GM23248 (cell line): ENCODE data around the gene WDR55. TPM values are rescaled to one million over a fixed set of nuclear protein-coding genes. Genes with fewer than 3 reads are reported as not detected.
A peak's percentile ranks its signal among the peaks of the same experiment; 100 is the strongest.

Source experiments
- DNase-seq: peaks from one replicate; pipeline ENCODE4 v3.0.0-alpha.2; 2015
- H2AFZ ChIP-seq: fragments of 200-600 bp; sonication (generic); 2 replicates; pipeline ENCODE4 v1.6.1; 2016; ENCODE audit warnings: antibody characterized with exemption
- H3F3A ChIP-seq: fragments of 200-600 bp; sonication (generic); 2 replicates; pipeline ENCODE4 v1.6.1; 2016; ENCODE audit warnings: mild to moderate bottlenecking, antibody characterized with exemption, mixed run types; ENCODE audit not compliant: insufficient read depth
- H3K27ac ChIP-seq: fragments of 200-600 bp; sonication (generic); 2 replicates; pipeline ENCODE4 v1.5.1; 2016; ENCODE audit warnings: mild to moderate bottlenecking
- H3K27me3 ChIP-seq: fragments of 200-600 bp; sonication (generic); replicated peaks from 2 replicates; pipeline ENCODE4 v1.6.1; 2016; ENCODE audit warnings: mild to moderate bottlenecking; ENCODE audit not compliant: insufficient read depth
- H3K36me3 ChIP-seq: fragments of 200-600 bp; sonication (generic); 2 replicates; pipeline ENCODE4 v1.6.1; 2016; ENCODE audit warnings: low read depth, mild to moderate bottlenecking
- H3K4me1 ChIP-seq: fragments of 200-600 bp; sonication (generic); 2 replicates; pipeline ENCODE4 v1.6.1; 2016; ENCODE audit warnings: mild to moderate bottlenecking; ENCODE audit not compliant: insufficient read depth
- H3K4me2 ChIP-seq: fragments of 200-600 bp; sonication (generic); one replicate; pipeline ENCODE4 v1.6.1; 2016; ENCODE audit warnings: mild to moderate bottlenecking; ENCODE audit not compliant: unreplicated experiment
- H3K4me3 ChIP-seq: fragments of 200-600 bp; sonication (generic); 2 replicates; pipeline ENCODE4 v1.5.1; 2016; ENCODE audit warnings: mild to moderate bottlenecking
- H3K79me2 ChIP-seq: fragments of 200-600 bp; sonication (generic); 2 replicates; pipeline ENCODE4 v1.6.1; 2016; ENCODE audit warnings: mild to moderate bottlenecking; ENCODE audit not compliant: insufficient read depth
- H3K9ac ChIP-seq: fragments of 200-600 bp; sonication (generic); 2 replicates; pipeline ENCODE4 v1.6.1; 2016; ENCODE audit warnings: mild to moderate bottlenecking
- H3K9me2 ChIP-seq: fragments of 200-600 bp; sonication (generic); 2 replicates; pipeline ENCODE4 v1.6.1; 2016; ENCODE audit warnings: mixed run types, mild to moderate bottlenecking, moderate library complexity; ENCODE audit not compliant: insufficient read depth
- H3K9me3 ChIP-seq: fragments of 200-600 bp; sonication (generic); one replicate; pipeline ENCODE4 v1.6.1; 2017; ENCODE audit warnings: low read depth
- H4K20me1 ChIP-seq: fragments of 200-600 bp; sonication (generic); 2 replicates; pipeline ENCODE4 v1.6.0; 2016; ENCODE audit not compliant: insufficient read depth
- EZH2 ChIP-seq: fragments of 200-600 bp; sonication (generic); IDR thresholded peaks from 2 replicates; pipeline ENCODE4 v1.6.1; 2018; ENCODE audit warnings: antibody characterized with exemption, mild to moderate bottlenecking; ENCODE audit not compliant: insufficient read depth, poor library complexity, severe bottlenecking
- EZH2phosphoT487 ChIP-seq: fragments of 200-600 bp; sonication (generic); IDR thresholded peaks from 2 replicates; pipeline ENCODE4 v1.6.1; 2018; ENCODE audit warnings: antibody characterized with exemption, moderate library complexity, mild to moderate bottlenecking, low read depth; ENCODE audit not compliant: insufficient read depth
- WGBS, 2 experiments: methylation state at CpG; one replicate each; pipeline ENCODE4 v1.1.6; 2015 to 2017; ENCODE audit warnings: low lambda C conversion rate in 2 of 2, low coverage in 1 of 2; ENCODE audit errors: missing lambda C conversion rate in 2 of 2; 5-methylcytosine and 5-hydroxymethylcytosine counted together
- in situ Hi-C: fragments of 300-500 bp; cut with MboI; formaldehyde crosslinking; loops from 2 replicates; pipeline ENCODE4 v1.15.0; 2020
- polyA plus RNA-seq: library from polyadenylated mRNA; unstranded; fragments of >200 nt; fragmentation: Nextera tagmentation; extraction: Ambion mirVana; gene quantifications from 2 replicates; pipeline ENCODE4 v1.2.1, GENCODE V29; 2016
- total RNA-seq: library from RNA; depleted of rRNA; stranded (reverse); fragments of >200 nt; shearing (Covaris generic); gene quantifications from 2 replicates; pipeline ENCODE4 v1.2.3, GENCODE V29; 2014

The WDR55 gene
- total and polyA plus RNA-seq, 2 experiments from 2014 or later, result 17.7 to 19.6 TPM

DNA sequence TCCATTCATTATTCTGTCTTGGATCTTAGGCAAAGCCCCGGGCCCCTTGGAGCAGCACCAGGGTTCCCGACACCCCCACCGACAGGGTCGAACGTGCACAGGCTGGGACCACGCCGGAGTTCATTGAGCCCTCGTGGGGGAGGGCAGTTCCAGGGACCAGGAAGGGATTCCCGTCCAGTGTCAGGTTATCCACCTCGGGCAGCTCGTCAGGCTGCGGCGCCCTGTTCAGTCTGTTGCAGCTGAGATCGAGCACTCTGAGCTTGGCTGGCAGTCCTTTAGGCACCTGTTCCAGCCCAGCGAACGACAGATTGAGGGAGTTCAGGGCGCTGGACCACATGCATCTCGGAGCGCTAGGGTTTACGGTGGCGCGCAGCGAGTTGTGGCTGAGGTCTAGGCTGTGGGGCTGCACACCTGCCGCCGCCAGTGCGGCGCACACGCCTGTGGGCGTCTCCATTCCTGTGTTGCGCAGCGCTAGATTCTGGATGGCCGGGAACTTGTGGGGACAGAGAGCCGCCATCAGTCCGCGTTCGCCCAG lies 32.8 kb upstream of the WDR55 start:
- Histone ChIP-seq H3K9me2 (no peaks in the 10 kb centered on the region), H3K79me2 (no peaks in the 10 kb centered on the region), H3F3A (peaks cover 18% of the 10 kb centered on the region; the same call in 1 of the 2 replicates), H3K9ac (peak overlapping the region; percentile 58; the same call in 1 of the 2 replicates), H3K9me3 (no peaks in the 10 kb centered on the region), H3K27ac (no peak overlapping the region), H3K4me3 (peak overlapping the region; percentile 69), H3K27me3 (no peaks in the 10 kb centered on the region), H2AFZ (peak overlapping the region; percentile 87), H4K20me1 (no peaks in the 10 kb centered on the region), H3K36me3 (no peaks in the 10 kb centered on the region), H3K4me1 (peaks cover 12% of the 10 kb centered on the region), H3K4me2 (peak overlapping the region; percentile 89)
- no peak for DNase-seq
- 24 to 26% methylated on average over 35 to 36 of the region's 36 CpGs for WGBS, 2 experiments
- TF ChIP-seq EZH2phosphoT487 (no peak), EZH2 (no peak)
- in situ Hi-C loops, result no loop called here

DNA sequence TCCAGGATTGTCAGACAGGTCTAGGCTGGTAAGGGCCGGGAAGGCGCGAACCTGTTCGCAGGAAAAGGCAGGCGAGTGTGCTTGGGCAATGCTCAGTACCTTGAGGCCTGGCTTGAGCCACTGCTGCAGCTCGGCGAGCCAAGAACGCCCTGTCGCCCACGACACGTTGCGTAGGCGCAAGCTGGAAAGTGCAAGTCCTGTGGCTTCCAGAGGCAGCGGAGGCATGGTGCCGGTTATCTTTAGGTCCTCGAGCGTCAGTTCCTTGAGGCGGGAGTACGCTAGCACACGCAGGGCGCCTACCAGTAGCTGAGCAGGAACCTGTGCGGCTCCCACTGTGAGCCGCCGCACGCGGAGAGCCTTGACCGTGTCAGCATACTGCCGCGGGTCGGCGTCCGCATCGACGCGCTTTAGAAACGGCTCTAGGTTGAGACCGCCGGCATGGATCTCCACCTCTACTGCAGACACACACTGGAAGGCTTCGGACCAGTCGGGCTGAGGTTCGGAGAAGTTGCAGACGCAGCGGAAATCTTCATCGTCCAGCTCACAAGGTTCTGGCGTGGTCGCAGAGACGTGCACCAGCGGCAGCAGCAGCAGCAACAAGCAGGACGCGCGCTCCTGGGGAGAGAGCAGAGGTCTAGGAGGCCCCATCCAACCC lies 32.2 kb upstream of the WDR55 start:
- Histone ChIP-seq H3K79me2 (no peaks in the 10 kb centered on the region), H3K27ac (peak overlapping the region; percentile 22; the same call in 1 of the 2 replicates), H3K4me2 (peak overlapping the region; percentile 89), H2AFZ (peak overlapping the region; percentile 87), H3K4me3 (peak overlapping the region; percentile 69), H3F3A (peaks cover 18% of the 10 kb centered on the region; the same call in 1 of the 2 replicates), H3K36me3 (no peaks in the 10 kb centered on the region), H3K9me2 (no peaks in the 10 kb centered on the region), H3K9ac (peak overlapping the region; percentile 58), H3K4me1 (peaks cover 12% of the 10 kb centered on the region), H3K9me3 (no peaks in the 10 kb centered on the region), H3K27me3 (no peaks in the 10 kb centered on the region), H4K20me1 (no peaks in the 10 kb centered on the region)
- WGBS, 2 experiments, result 1 to 2% methylated on average over 48 to 49 of the region's 51 CpGs
- no peak for TF ChIP-seq EZH2
- no peak for TF ChIP-seq EZH2phosphoT487
- in situ Hi-C loops, result no loop called here
- peak; percentile 73 for DNase-seq

DNA sequence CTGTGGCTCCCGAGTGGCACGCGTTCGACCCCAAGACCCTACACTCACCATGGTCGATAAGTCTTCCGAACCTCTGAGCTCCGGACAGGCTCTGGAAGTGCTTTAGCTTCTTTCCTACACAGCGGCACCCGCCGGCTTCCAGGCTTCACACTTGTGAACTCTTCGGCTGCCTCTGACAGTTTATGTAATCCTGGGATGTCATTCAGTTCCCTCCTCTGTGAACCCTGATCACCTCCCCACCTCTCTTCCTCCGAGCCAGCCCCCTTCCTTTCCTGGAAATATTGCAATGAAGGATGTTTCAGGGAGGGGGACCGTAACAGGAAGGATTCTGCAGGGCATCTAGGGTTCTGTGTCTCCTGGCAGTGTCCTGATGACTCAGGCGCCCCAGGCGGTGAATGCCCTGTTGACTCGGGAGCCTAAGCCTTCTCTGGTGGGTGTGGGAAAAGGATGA lies 31.7 kb upstream of the WDR55 start, which contains the start of gene CD14:
TSS of gene CD14 (minus strand) at position 155 of the 451 bp plus-strand sequence. CDS start at position 51, 104 bp downstream.
- Histone ChIP-seq H3K4me3 (peak within 1 kb of the TSS; percentile 69), H3K36me3 (no peaks in the 10 kb centered on the region), H3K27ac (peak within 1 kb of the TSS; percentile 22; the same call in 1 of the 2 replicates), H3K9me2 (no peaks in the 10 kb centered on the region), H3K4me2 (peak within 1 kb of the TSS; percentile 89), H3K4me1 (peaks cover 12% of the 10 kb centered on the region), H3F3A (peaks cover 18% of the 10 kb centered on the region; the same call in 1 of the 2 replicates), H3K9me3 (no peaks in the 10 kb centered on the region), H4K20me1 (no peaks in the 10 kb centered on the region), H3K79me2 (no peaks in the 10 kb centered on the region), H3K27me3 (no peaks in the 10 kb centered on the region), H2AFZ (peak within 1 kb of the TSS; percentile 87), H3K9ac (peak within 1 kb of the TSS; percentile 58)
- WGBS, 2 experiments, result 0 to 1% methylated on average over 16 of the region's 16 CpGs
- in situ Hi-C loops, result no loop called here
- TF ChIP-seq EZH2phosphoT487 (no peak), EZH2 (no peak)
- DNase-seq, result peak; percentile 86

DNA sequence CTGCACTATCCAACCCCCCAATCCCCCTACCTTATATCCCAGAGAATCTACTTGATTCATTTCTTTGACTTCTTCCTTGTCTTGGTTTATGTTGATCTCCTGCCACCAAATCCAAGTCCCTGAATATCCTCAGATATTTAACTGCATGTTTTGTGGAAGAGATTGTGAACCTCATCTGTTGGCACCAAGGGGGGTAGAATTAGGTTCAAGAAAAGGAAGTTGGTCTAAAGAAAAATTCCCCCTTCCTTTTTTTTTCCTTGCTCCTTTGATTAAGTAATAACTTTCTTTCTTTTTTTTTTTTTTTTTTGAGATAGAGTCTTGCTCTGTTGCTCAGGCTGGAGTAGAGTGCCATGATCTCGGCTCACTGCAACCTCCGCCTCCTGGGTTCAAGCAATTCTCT lies 31.2 kb upstream of the WDR55 start:
- Histone ChIP-seq H3K9me3 (no peaks in the 10 kb centered on the region), H3F3A (peaks cover 18% of the 10 kb centered on the region; the same call in 1 of the 2 replicates), H2AFZ (peak overlapping the region; percentile 87; the same call in 1 of the 2 replicates), H3K27ac (no peak overlapping the region), H3K79me2 (no peaks in the 10 kb centered on the region), H3K4me2 (peak overlapping the region; percentile 89), H3K4me1 (peaks cover 12% of the 10 kb centered on the region), H3K9ac (no peak overlapping the region), H3K36me3 (no peaks in the 10 kb centered on the region), H3K9me2 (no peaks in the 10 kb centered on the region), H3K4me3 (peak overlapping the region; percentile 69), H4K20me1 (no peaks in the 10 kb centered on the region), H3K27me3 (no peaks in the 10 kb centered on the region)
- TF ChIP-seq EZH2phosphoT487 (no peak), EZH2 (no peak)
- in situ Hi-C loops, result no loop called here
- no peak for DNase-seq
- 100% methylated on average over 1 to 2 of the region's 2 CpGs for WGBS, 2 experiments
